Prostate gland (tissue), 2 donors: Measurements from ENCODE around the gene ATP5ME. TPM values are rescaled to one million over a fixed set of nuclear protein-coding genes. Genes with fewer than 3 reads are reported as not detected.

Experiments used
- DNase-seq: peaks from one replicate; pipeline ENCODE4 v3.0.0-alpha.2; 2019; ENCODE audit warnings: low spot score
- H3K27ac ChIP-seq, 2 donors: fragments of 200-600 bp; sonication (generic); 2 replicates each; pipeline ENCODE4 v1.5.1; 2017 to 2019
- H3K27me3 ChIP-seq: fragments of 200-600 bp; sonication (generic); replicated peaks from 2 replicates; pipeline ENCODE4 v1.5.1; 2019; ENCODE audit not compliant: insufficient read depth
- H3K36me3 ChIP-seq, 2 donors: fragments of 200-600 bp; sonication (generic); 1 replicate in 1 of 2; 2 replicates in 1 of 2; pipeline versions ENCODE4 v1.5.1 to v1.8.1; 2017 to 2019
- H3K4me1 ChIP-seq: fragments of 200-600 bp; sonication (generic); replicated peaks from 2 replicates; pipeline ENCODE4 v1.5.1; 2019
- H3K4me3 ChIP-seq, 2 donors: fragments of 200-600 bp; sonication (generic); 2 replicates each; pipeline ENCODE4 v1.5.1; 2017 to 2019
- H3K9me3 ChIP-seq: fragments of 200-600 bp; sonication (generic); 2 replicates; pipeline ENCODE4 v1.5.1; 2017
- CTCF ChIP-seq, 4 experiments: fragments of 200-600 bp in 2 of 4; fragments of 450-650 bp in 2 of 4; sonication (generic) in 2 of 4; IDR thresholded peaks; 1 replicate in 3 of 4; 2 replicates in 1 of 4; pipeline ENCODE4 v1.5.1; 2016 to 2019; ENCODE audit warnings: antibody characterized with exemption in 4 of 4, mild to moderate bottlenecking in 2 of 4, moderate library complexity in 2 of 4
- POLR2A ChIP-seq: fragments of 450-650 bp; IDR thresholded peaks from one replicate; pipeline ENCODE4 v1.6.1; 2016; ENCODE audit warnings: antibody characterized with exemption, mild to moderate bottlenecking
- POLR2AphosphoS5 ChIP-seq: sonication (generic); formaldehyde crosslinking; IDR thresholded peaks from one replicate; pipeline ENCODE4 v1.6.1; 2017; ENCODE audit warnings: antibody characterized with exemption
- WGBS: methylation state at CpG from one replicate; pipeline ENCODE4 v1.1.5; 2018; 5-methylcytosine and 5-hydroxymethylcytosine counted together
- intact Hi-C: fragments of 100-400 bp; cut with DNase I; formaldehyde crosslinking; loops from one replicate; pipeline ENCODE4 v1.14.2; 2022
- total RNA-seq, 2 donors: library from RNA; depleted of rRNA; stranded (reverse); fragments of >200 nt; gene quantifications; one replicate each; pipeline ENCODE4 v1.1.0, GENCODE V29; 2016

ATP5ME gene
- total RNA-seq, 2 donors from 2014 or later = 148 to 313 TPM

- H3K9me3 ChIP-seq = no peaks in the 10 kb centered on the region
- no peaks in the 10 kb centered on the region for H3K27me3 ChIP-seq
- DNase-seq = no peak
- TF ChIP-seq CTCF (IDR thresholded peaks at IDR 0.05) = no peak
- no peak for TF ChIP-seq POLR2AphosphoS5
- no peak for TF ChIP-seq POLR2A
- peaks cover 7% of the 10 kb centered on the region for H3K4me1 ChIP-seq
- 22% methylated on average over 31 of the region's 59 CpGs for WGBS
- peak within 1 kb of the TSS; percentile 33 to 34 for H3K4me3 ChIP-seq
- H3K36me3 ChIP-seq = no peaks in the 10 kb centered on the region
- intact Hi-C loops = no loop called here
- peak within 1 kb of the TSS; percentile 45 to 60 for H3K27ac ChIP-seq
Measured at GRCh38 chr4:688854-689681, 15.0 kb upstream of the ATP5ME start, which contains the start of gene SLC49A3. Gene SLC49A3 (minus strand): TSS chr4:689151. CDS start chr4:689127, 24 bp downstream.

GRCh38 chr4:687971-688853 lies 14.1 kb upstream of the ATP5ME start:
- TF ChIP-seq POLR2AphosphoS5 = no peak
- TF ChIP-seq CTCF (IDR thresholded peaks at IDR 0.05) = no peak
- no peak for TF ChIP-seq POLR2A
- Histone ChIP-seq H3K36me3 (no peaks in the 10 kb centered on the region), H3K4me3 (peak overlapping the region; percentile 33 to 34), H3K27me3 (no peaks in the 10 kb centered on the region), H3K27ac (peak overlapping the region; percentile 45 to 60), H3K4me1 (peaks cover 7% of the 10 kb centered on the region), H3K9me3 (no peaks in the 10 kb centered on the region)
- intact Hi-C loops = no loop called here
- 75% methylated on average over 22 of the region's 26 CpGs for WGBS
- no peak for DNase-seq

GRCh38 chr4:687048-687970 lies 13.2 kb upstream of the ATP5ME start:
- H3K27ac ChIP-seq = no peak overlapping the region
- no peaks in the 10 kb centered on the region for H3K9me3 ChIP-seq
- no peaks in the 10 kb centered on the region for H3K36me3 ChIP-seq
- H3K4me1 ChIP-seq = peaks cover 3% of the 10 kb centered on the region
- WGBS = 87% methylated on average over 23 of the region's 38 CpGs
- DNase-seq = no peak
- no peak overlapping the region for H3K4me3 ChIP-seq
- TF ChIP-seq POLR2A (peak; percentile 41), CTCF (IDR thresholded peaks at IDR 0.05) (no peak), POLR2AphosphoS5 (no peak)
- no peaks in the 10 kb centered on the region for H3K27me3 ChIP-seq
- intact Hi-C loops = no loop called here

- intact Hi-C loops = no loop called here
- TF ChIP-seq POLR2AphosphoS5 (no peak), CTCF (IDR thresholded peaks at IDR 0.05) (no peak), POLR2A (no peak)
- Histone ChIP-seq H3K4me3 (no peak overlapping the region), H3K27ac (no peak overlapping the region), H3K36me3 (no peaks in the 10 kb centered on the region), H3K27me3 (no peaks in the 10 kb centered on the region), H3K9me3 (no peaks in the 10 kb centered on the region), H3K4me1 (peaks cover 3% of the 10 kb centered on the region)
- 94% methylated on average over 31 of the region's 31 CpGs for WGBS
- DNase-seq = no peak
Measured at GRCh38 chr4:686413-687040, 12.5 kb upstream of the ATP5ME start.
